AG20443 (cell line): Measurements from ENCODE around the gene SLX9.
A peak's percentile ranks its signal among the peaks of the same experiment; 100 is the strongest.

Source experiments
- DNase-seq: peaks from one replicate; pipeline ENCODE4 v3.0.0; 2012; ENCODE audit warnings: low spot score, mixed read lengths

SLX9 gene

GRCh38 chr21:44947930-44948331 lies 8.1 kb downstream of the SLX9 start:
- DNase-seq = no peak

- no peak for DNase-seq
Observed at GRCh38 chr21:44948426-44949120, 8.7 kb downstream of the SLX9 start.

- DNase-seq = no peak
Observed at GRCh38 chr21:44949161-44949778, 9.4 kb downstream of the SLX9 start.

- peak; percentile 88 for DNase-seq
Observed at GRCh38 chr21:44949779-44950198, 10.0 kb downstream of the SLX9 start.

- no peak for DNase-seq
Observed at GRCh38 chr21:44950351-44950750, 10.5 kb downstream of the SLX9 start.

GRCh38 chr21:44951186-44951915 lies 11.5 kb downstream of the SLX9 start:
- no peak for DNase-seq

- no peak for DNase-seq
Observed at GRCh38 chr21:44952116-44952928, 12.5 kb downstream of the SLX9 start.

- no peak for DNase-seq
Observed at GRCh38 chr21:44952929-44953627, 13.2 kb downstream of the SLX9 start.

- no peak for DNase-seq
Observed at GRCh38 chr21:44953628-44954021, 13.8 kb downstream of the SLX9 start.

GRCh38 chr21:44954281-44954771 lies 14.5 kb downstream of the SLX9 start:
- DNase-seq = no peak

- DNase-seq = no peak
Observed at GRCh38 chr21:44955141-44955797, 15.4 kb downstream of the SLX9 start.

- no peak for DNase-seq
Observed at GRCh38 chr21:44955798-44956175, 16.0 kb downstream of the SLX9 start.

- DNase-seq = no peak
Observed at GRCh38 chr21:44956356-44957046, 16.7 kb downstream of the SLX9 start.

GRCh38 chr21:44957047-44957831 lies 17.4 kb downstream of the SLX9 start:
- DNase-seq = no peak

GRCh38 chr21:44957901-44958451 lies 18.1 kb downstream of the SLX9 start:
- DNase-seq = no peak

- peak; percentile 89 for DNase-seq
Observed at GRCh38 chr21:44958471-44959191, 18.8 kb downstream of the SLX9 start.

- no peak for DNase-seq
Observed at GRCh38 chr21:44959376-44960091, 19.7 kb downstream of the SLX9 start.
